MCF 10A (cell line): ENCODE results near the gene SMYD3. TPM values are rescaled to one million over a fixed set of nuclear protein-coding genes. Genes with fewer than 3 reads are reported as not detected.

Experiments used
- BruUV-seq: library from RNA; stranded (reverse); fragments of 400-500 nt; replicated peaks from 2 replicates; lab custom pipeline; 2021; lab: Mats Ljungman, UMichigan
- CTCF ChIA-PET: fragments of 300-600 bp; sonication (Branson Sonifier 250); formaldehyde crosslinking; extraction: SDS; loops from one replicate; lab custom pipeline; 2021; ENCODE audit warnings: antibody characterized with exemption, inconsistent platforms; lab: Yijun Ruan, JAX
- POLR2A ChIA-PET: fragments of 300-600, 350-650 bp; sonication (Branson Sonifier 250); formaldehyde crosslinking; extraction: SDS; loops from one replicate; lab custom pipeline; 2020; ENCODE audit warnings: antibody characterized with exemption, inconsistent platforms; lab: Yijun Ruan, JAX
- DNase-seq: peaks from one replicate; pipeline ENCODE4 v3.0.0-alpha.2; 2018; ENCODE audit not compliant: unreplicated experiment
- H3K27ac Mint-ChIP-seq: one replicate; pipeline ENCODE4 v1.8.0; 2022; ENCODE audit warnings: mild to moderate bottlenecking, low read depth, mixed read lengths; ENCODE audit not compliant: unreplicated experiment
- H3K27me3 Mint-ChIP-seq: one replicate; pipeline ENCODE4 v1.8.0; 2022; ENCODE audit warnings: mixed read lengths; ENCODE audit not compliant: insufficient read depth, unreplicated experiment
- H3K36me3 Mint-ChIP-seq: one replicate; pipeline ENCODE4 v1.8.0; 2022; ENCODE audit warnings: mild to moderate bottlenecking, moderate library complexity, mixed read lengths; ENCODE audit not compliant: insufficient read depth, unreplicated experiment
- H3K4me1 Mint-ChIP-seq: one replicate; pipeline ENCODE4 v1.8.0; 2022; ENCODE audit warnings: mixed read lengths; ENCODE audit not compliant: insufficient read depth, unreplicated experiment
- H3K4me3 Mint-ChIP-seq: one replicate; pipeline ENCODE4 v1.8.0; 2022; ENCODE audit warnings: mild to moderate bottlenecking, moderate library complexity, mixed read lengths; ENCODE audit not compliant: unreplicated experiment
- H3K9me3 Mint-ChIP-seq: one replicate; pipeline ENCODE4 v1.8.0; 2022; ENCODE audit warnings: mixed read lengths; ENCODE audit not compliant: unreplicated experiment
- intact Hi-C: fragments of 100-400 bp; cut with micrococcal nuclease; formaldehyde crosslinking; loops from 2 replicates; pipeline ENCODE4 v1.14.1; 2022
- total RNA-seq: library from RNA; stranded (reverse); gene quantifications from 2 replicates; pipeline ENCODE4 v1.2.3, GENCODE V29; 2022
- TF ChIP-seq, protein P1 (sequence below): fragments of 200-600 bp; IDR thresholded peaks from one replicate; pipeline ENCODE4 v1.8.0; 2022; ENCODE audit warnings: antibody characterized with exemption, mild to moderate bottlenecking; ENCODE audit not compliant: unreplicated experiment

SMYD3 gene
- total RNA-seq, 1 experiment from 2014 or later = 26.9 TPM

DNA sequence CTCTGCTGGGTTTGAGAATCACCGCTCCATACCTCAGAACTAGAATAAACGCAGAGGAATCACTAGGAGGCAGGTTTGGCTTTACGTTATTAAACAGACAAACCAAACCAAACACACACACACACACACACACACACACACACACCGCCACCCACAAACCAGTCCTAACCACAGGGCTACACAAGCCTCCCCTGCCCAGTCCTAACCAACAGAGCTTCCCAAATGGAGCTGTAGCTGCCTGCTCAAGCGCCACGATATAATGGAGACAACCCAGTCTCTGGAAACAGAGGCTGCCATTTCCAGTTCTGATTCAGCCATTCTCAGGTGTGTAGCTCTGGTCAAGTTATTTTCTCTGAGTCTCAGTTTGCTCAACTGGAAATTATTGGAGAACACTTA is 519.1 kb downstream of the SMYD3 start:
- H3K27ac Mint-ChIP-seq = no peak overlapping the region
- intact Hi-C loops = loop anchor here (5.0 kb wide), 1 partner anchor 271 kb away; no protein-coding TSS in a partner anchor
- TF ChIP-seq, protein P1, sequence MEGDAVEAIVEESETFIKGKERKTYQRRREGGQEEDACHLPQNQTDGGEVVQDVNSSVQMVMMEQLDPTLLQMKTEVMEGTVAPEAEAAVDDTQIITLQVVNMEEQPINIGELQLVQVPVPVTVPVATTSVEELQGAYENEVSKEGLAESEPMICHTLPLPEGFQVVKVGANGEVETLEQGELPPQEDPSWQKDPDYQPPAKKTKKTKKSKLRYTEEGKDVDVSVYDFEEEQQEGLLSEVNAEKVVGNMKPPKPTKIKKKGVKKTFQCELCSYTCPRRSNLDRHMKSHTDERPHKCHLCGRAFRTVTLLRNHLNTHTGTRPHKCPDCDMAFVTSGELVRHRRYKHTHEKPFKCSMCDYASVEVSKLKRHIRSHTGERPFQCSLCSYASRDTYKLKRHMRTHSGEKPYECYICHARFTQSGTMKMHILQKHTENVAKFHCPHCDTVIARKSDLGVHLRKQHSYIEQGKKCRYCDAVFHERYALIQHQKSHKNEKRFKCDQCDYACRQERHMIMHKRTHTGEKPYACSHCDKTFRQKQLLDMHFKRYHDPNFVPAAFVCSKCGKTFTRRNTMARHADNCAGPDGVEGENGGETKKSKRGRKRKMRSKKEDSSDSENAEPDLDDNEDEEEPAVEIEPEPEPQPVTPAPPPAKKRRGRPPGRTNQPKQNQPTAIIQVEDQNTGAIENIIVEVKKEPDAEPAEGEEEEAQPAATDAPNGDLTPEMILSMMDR = no peak
- no peak overlapping the region for H3K4me3 Mint-ChIP-seq
- ChIA-PET POLR2A (interaction anchor here (1.1 to 2.8 kb wide), 2 partner anchors 10 to 35 kb away, joined by 3 to 10 read pairs; no protein-coding TSS in a partner anchor), CTCF (interaction anchor here (0.5 to 2.7 kb wide), 5 partner anchors 70 to 848 kb away, joined by 3 to 11 read pairs (median 4); no protein-coding TSS in a partner anchor)
- no TSS peak for BruUV-seq
- no peak for DNase-seq
- H3K36me3 Mint-ChIP-seq = no peaks in the 10 kb centered on the region
- no peaks in the 10 kb centered on the region for H3K27me3 Mint-ChIP-seq
- peaks cover 21% of the 10 kb centered on the region for H3K4me1 Mint-ChIP-seq
- no peaks in the 10 kb centered on the region for H3K9me3 Mint-ChIP-seq

DNA sequence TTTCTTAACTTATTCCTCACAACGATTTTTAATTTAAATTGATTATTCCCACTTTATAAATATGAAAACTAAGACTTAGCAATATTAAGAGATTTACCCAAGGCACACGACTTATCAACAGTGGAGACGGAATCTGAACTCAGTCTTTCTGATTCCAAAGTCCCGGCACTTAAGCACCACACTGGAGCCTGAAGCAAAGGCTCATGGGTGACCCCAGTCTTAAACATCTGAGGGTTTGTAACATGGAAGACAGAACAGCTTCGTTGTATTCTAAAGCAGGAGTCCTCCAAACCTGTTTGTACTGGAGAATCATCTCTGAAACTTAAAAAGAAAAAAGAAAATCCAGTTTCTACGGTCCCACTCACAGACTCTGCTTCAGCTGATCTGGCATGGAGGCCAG is 519.5 kb downstream of the SMYD3 start:
- Mint-ChIP-seq H3K36me3 (no peaks in the 10 kb centered on the region), H3K27ac (no peak overlapping the region), H3K4me3 (no peak overlapping the region), H3K9me3 (no peaks in the 10 kb centered on the region), H3K4me1 (peaks cover 21% of the 10 kb centered on the region), H3K27me3 (no peaks in the 10 kb centered on the region)
- TF ChIP-seq, protein P1 = no peak
- DNase-seq = no peak
- ChIA-PET POLR2A (interaction anchor here (1.1 to 2.8 kb wide), 7 partner anchors 10 to 1153 kb away, joined by 3 to 10 read pairs (median 4); partner anchors contain the start of gene COX20), CTCF (interaction anchor here (0.6 to 2.7 kb wide), 8 partner anchors 190 to 848 kb away, joined by 3 to 11 read pairs (median 3); no protein-coding TSS in a partner anchor)
- intact Hi-C loops = loop anchor here (5.0 kb wide), 1 partner anchor 270 kb away; no protein-coding TSS in a partner anchor
- no TSS peak for BruUV-seq

DNA sequence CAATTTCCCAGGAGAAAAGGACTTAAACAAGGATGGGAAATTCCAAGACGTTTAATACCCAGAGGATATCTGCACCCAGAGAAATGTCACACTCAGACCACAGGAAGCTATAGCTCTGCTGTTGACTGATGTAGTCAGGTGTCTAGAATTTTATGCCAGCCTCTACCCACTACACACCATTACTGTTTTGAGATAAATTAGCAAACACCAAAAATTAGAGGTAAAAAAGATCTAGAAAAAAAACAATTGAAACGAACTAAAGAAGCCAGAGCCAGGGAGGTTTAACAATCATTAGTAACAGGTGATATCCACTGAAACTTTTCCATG is 519.9 kb downstream of the SMYD3 start:
- intact Hi-C loops = loop anchor here (5.0 kb wide), 1 partner anchor 270 kb away; no protein-coding TSS in a partner anchor
- Mint-ChIP-seq H3K4me1 (peaks cover 21% of the 10 kb centered on the region), H3K4me3 (peak overlapping the region; percentile 12), H3K27ac (peak overlapping the region; percentile 4), H3K27me3 (no peaks in the 10 kb centered on the region), H3K36me3 (no peaks in the 10 kb centered on the region), H3K9me3 (no peaks in the 10 kb centered on the region)
- ChIA-PET POLR2A (interaction anchor here (1.1 to 2.8 kb wide), 9 partner anchors 10 to 1152 kb away, joined by 3 to 10 read pairs (median 5); partner anchors contain the start of gene COX20), CTCF (interaction anchor here (0.6 to 2.7 kb wide), 11 partner anchors 16 to 848 kb away, joined by 3 to 11 read pairs (median 4); no protein-coding TSS in a partner anchor)
- no peak for DNase-seq
- no TSS peak for BruUV-seq
- TF ChIP-seq, protein P1 = no peak

DNA sequence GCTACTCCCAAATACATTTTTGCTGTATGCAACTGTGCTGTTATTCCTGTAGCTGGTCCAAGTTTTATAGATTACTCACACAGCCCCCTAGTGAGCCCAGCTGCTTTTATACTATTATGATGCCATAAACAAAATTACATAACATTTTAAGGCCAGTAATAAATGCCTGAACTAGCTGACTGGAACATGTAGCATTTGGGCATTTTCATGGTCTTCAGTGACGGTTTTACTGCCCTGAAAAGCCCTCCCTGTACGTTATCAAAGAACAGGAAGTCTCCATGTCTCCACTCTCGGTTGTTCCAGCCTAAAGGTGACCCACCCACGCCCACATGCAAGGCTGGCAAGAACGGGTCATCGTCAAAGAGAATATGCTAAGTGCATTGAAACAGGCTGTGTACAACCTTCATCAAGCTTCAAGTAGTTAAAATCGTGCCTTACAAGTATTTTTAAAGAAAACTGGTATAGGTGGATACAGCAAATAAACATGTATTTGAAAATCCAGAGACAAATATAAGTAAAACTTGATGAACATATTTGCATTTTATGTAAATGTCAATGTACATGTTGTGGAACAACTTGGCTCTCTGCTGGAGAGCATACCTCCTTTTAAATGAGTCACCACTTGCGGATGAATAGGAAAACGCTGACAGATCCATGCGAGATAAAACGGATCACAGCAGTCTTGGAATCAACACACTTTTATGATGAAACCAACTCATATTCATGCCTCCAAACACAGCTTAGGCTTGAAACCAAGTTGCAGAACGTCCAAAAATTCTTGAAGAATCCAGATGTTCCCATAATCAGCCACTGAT is 520.5 kb downstream of the SMYD3 start:
- BruUV-seq = no TSS peak
- peaks cover 21% of the 10 kb centered on the region for H3K4me1 Mint-ChIP-seq
- CTCF ChIA-PET = interaction anchor here (0.5 to 2.7 kb wide), 16 partner anchors 17 to 834 kb away, joined by 3 to 11 read pairs (median 4); no protein-coding TSS in a partner anchor
- H3K27me3 Mint-ChIP-seq = no peaks in the 10 kb centered on the region
- peak overlapping the region; percentile 4 for H3K27ac Mint-ChIP-seq
- POLR2A ChIA-PET = interaction anchor here (0.6 to 2.8 kb wide), 14 partner anchors 11 to 1963 kb away, joined by 3 to 10 read pairs (median 4); partner anchors contain the start of gene COX20
- no peaks in the 10 kb centered on the region for H3K36me3 Mint-ChIP-seq
- DNase-seq = peak; percentile 93
- peak overlapping the region; percentile 12 for H3K4me3 Mint-ChIP-seq
- intact Hi-C loops = loop anchor here (5.0 kb wide), 1 partner anchor 269 kb away; no protein-coding TSS in a partner anchor
- H3K9me3 Mint-ChIP-seq = no peaks in the 10 kb centered on the region
- TF ChIP-seq, protein P1 = no peak
